Heart left ventricle (tissue), 16 donors: ENCODE results near the gene CHMP4B. TPM values are rescaled to one million over a fixed set of nuclear protein-coding genes. Genes with fewer than 3 reads are reported as not detected.

ENCODE experiments used
- ATAC-seq, 4 donors: fragments of 200-7000 bp; cut with Tn5 transposase; one replicate each; pipeline ENCODE4 v1.9.1; 2020 to 2022; ENCODE audit warnings: moderate library complexity in 4 of 4, mild to moderate bottlenecking in 3 of 4, moderate number of reproducible peaks in 1 of 4
- DNase-seq, 5 donors: peaks; one replicate each; pipeline ENCODE4 v3.0.0-alpha.2; 2020
- H3K27ac ChIP-seq, 12 donors: fragments of 200-600 bp; sonication (generic) in 4 of 12; one replicate each; pipeline versions ENCODE4 v1.5.0 to v1.8.0; 2016 to 2022; ENCODE audit warnings: mild to moderate bottlenecking in 2 of 12
- H3K27me3 ChIP-seq, 9 donors: fragments of 200-600 bp; sonication (generic) in 2 of 9; one replicate each; pipeline versions ENCODE4 v1.5.1 to v1.8.0; 2016 to 2022; ENCODE audit warnings: mild to moderate bottlenecking in 3 of 9
- H3K36me3 ChIP-seq, 9 donors: fragments of 200-600 bp; sonication (generic) in 2 of 9; one replicate each; pipeline versions ENCODE4 v1.5.0 to v1.8.0; 2018 to 2022; ENCODE audit warnings: mild to moderate bottlenecking in 2 of 9
- H3K4me1 ChIP-seq, 12 donors: fragments of 200-600 bp; sonication (generic) in 4 of 12; one replicate each; pipeline versions ENCODE4 v1.5.0 to v1.8.0; 2016 to 2022; ENCODE audit warnings: mild to moderate bottlenecking in 3 of 12
- H3K4me3 ChIP-seq, 12 donors: fragments of 200-600 bp; sonication (generic) in 4 of 12; one replicate each; pipeline versions ENCODE4 v1.5.0 to v1.8.0; 2017 to 2022; ENCODE audit warnings: mild to moderate bottlenecking in 9 of 12, moderate library complexity in 4 of 12
- H3K9me3 ChIP-seq, 12 donors: fragments of 200-600 bp; sonication (generic) in 4 of 12; one replicate each; pipeline versions ENCODE4 v1.5.0 to v1.8.0; 2016 to 2022; ENCODE audit warnings: mild to moderate bottlenecking in 1 of 12
- CTCF ChIP-seq, 12 donors: fragments of 200-600 bp; sonication (generic) in 4 of 12; IDR thresholded peaks; one replicate each; pipeline versions ENCODE4 v1.5.0 to v1.8.0; 2018 to 2022; ENCODE audit warnings: antibody characterized with exemption in 12 of 12, mild to moderate bottlenecking in 5 of 12
- POLR2A ChIP-seq, 2 donors: fragments of 450-650 bp; IDR thresholded peaks; one replicate each; pipeline ENCODE4 v1.6.1; 2017; ENCODE audit warnings: antibody characterized with exemption in 2 of 2, mild to moderate bottlenecking in 2 of 2, moderate library complexity in 2 of 2
- WGBS, 4 donors: extraction: QIAGEN DNeasy Blood & Tissue Kit in 2 of 4; methylation state at CpG; one replicate each; pipeline versions ENCODE4 v1.1.5 to v1.1.7; 2013 to 2018; 5-methylcytosine and 5-hydroxymethylcytosine counted together
- intact Hi-C, 10 donors: fragments of 100-400 bp; cut with DNase I; formaldehyde crosslinking; loops; one replicate each; pipeline versions ENCODE4 v1.11.1 to v1.14.2; 2022
- polyA plus RNA-seq, 2 donors: library from polyadenylated mRNA; stranded (reverse); fragments of 200-250 nt; gene quantifications; one replicate each; pipeline ENCODE4 v1.2.3, GENCODE V29; 2013
- total RNA-seq, 9 donors: library from RNA; depleted of rRNA in 2 of 9; stranded (reverse); fragments of >200 nt in 2 of 9; fragmentation: NEBNext Ultra II Directional in 3 of 9; extraction: Animal tissue kit (Norgen Biotek cat#: 25700) in 3 of 9; gene quantifications; one replicate each; pipeline versions ENCODE4 v1.1.0 to v1.2.4, GENCODE V29; 2016 to 2023
- donor health status: ischemic (EF 13 %, LVEDD 7.1; RV severe dilation, severe dysfunction).
- donor health status: healthy with polysubstance abuse.
- donor health status: DM: no; HTN: yes; CAD: no.
- donor health status: DM: no; HTN: no; CAD: no.
- donor health status: ischemic (EF 25% LVEDD 6.9; RV normal size, moderate dysfunction).
- donor health status: ischemic (EF 25% LVEDD 5.7; RV mildly dilated, moderate dysfunction).
- donor health status: healthy.
- donor health status: DM: yes; HTN: yes; CAD: no.
- donor health status: ischemic (EF 35%, LVEDD 5.7; RV mildly dilated, moderate dysfunction).
- donor health status: nonischemic (EF 11% LVEDD 7.7; RV severe dilation, severe dysfunction).
- donor health status: DM: yes; HTN: yes; CAD: no.
- donor health status: PGD.
- donor health status: ischemic (EF 29% LVEDD 5.4; RV normal size, mild dysfunction).
- donor health status: nonischemic (EF 23%, LVEDD 6.1; RV moderate dilation, normal function).

Gene CHMP4B
- total and polyA plus RNA-seq, 11 donors = 46.2 to 233 (median 112) TPM

- Histone ChIP-seq H3K9me3 (peaks cover 0 to 21% (median 8%) of the 10 kb centered on the region in 12 donors), H3K36me3 (no peaks in the 10 kb centered on the region), H3K27ac (no peak overlapping the region), H3K4me1 (no peaks in the 10 kb centered on the region), H3K27me3 (no peaks in the 10 kb centered on the region), H3K4me3 (no peak overlapping the region)
- 81 to 91% (median 88%) methylated on average over 6 of the region's 6 CpGs for WGBS, 4 donors
- intact Hi-C loops = no loop called here
- ATAC-seq = no peak
- TF ChIP-seq CTCF (IDR thresholded peaks at IDR 0.05) (no peak), POLR2A (IDR thresholded peaks at IDR 0.05) (no peak)
- no peak for DNase-seq
These were observed 72.0 kb downstream of the CHMP4B start for GRCh38 chr20:33883164-33883563.

- intact Hi-C loops = no loop called here
- Histone ChIP-seq H3K27me3 (no peaks in the 10 kb centered on the region), H3K4me3 (no peak overlapping the region), H3K27ac (no peak overlapping the region), H3K9me3 (peaks cover 0 to 9% (median under 1%) of the 10 kb centered on the region in 12 donors), H3K4me1 (no peaks in the 10 kb centered on the region), H3K36me3 (no peaks in the 10 kb centered on the region)
- WGBS, 4 donors = 83 to 93% (median 90%) methylated on average over 2 of the region's 2 CpGs
- TF ChIP-seq POLR2A (IDR thresholded peaks at IDR 0.05) = no peak
- no peak for DNase-seq
- no peak for ATAC-seq
These were observed 73.5 kb downstream of the CHMP4B start for GRCh38 chr20:33884633-33885032.

GRCh38 chr20:33889312-33889711 lies 78.2 kb downstream of the CHMP4B start:
- Histone ChIP-seq H3K4me3 (no peak overlapping the region), H3K4me1 (no peaks in the 10 kb centered on the region), H3K9me3 (peaks cover 0 to 19% (median 0%) of the 10 kb centered on the region in 12 donors), H3K27ac (no peak overlapping the region), H3K36me3 (no peaks in the 10 kb centered on the region), H3K27me3 (no peaks in the 10 kb centered on the region)
- TF ChIP-seq POLR2A (IDR thresholded peaks at IDR 0.05) (no peak), CTCF (IDR thresholded peaks at IDR 0.05) (no peak)
- DNase-seq (no peak), ATAC-seq (no peak)
- intact Hi-C loops = no loop called here

GRCh38 chr20:33890557-33890956 lies 79.4 kb downstream of the CHMP4B start:
- H3K27ac ChIP-seq = no peak overlapping the region
- no peaks in the 10 kb centered on the region for H3K27me3 ChIP-seq
- H3K36me3 ChIP-seq = no peaks in the 10 kb centered on the region
- TF ChIP-seq CTCF (IDR thresholded peaks at IDR 0.05) = no peak
- TF ChIP-seq POLR2A (IDR thresholded peaks at IDR 0.05) = no peak
- no peak for ATAC-seq
- H3K4me3 ChIP-seq = no peak overlapping the region
- 75 to 90% (median 78%) methylated on average over 1 of the region's 1 CpG for WGBS, 4 donors
- H3K4me1 ChIP-seq = peaks cover 0 to 4% (median 0%) of the 10 kb centered on the region in 12 donors
- no peak for DNase-seq
- peaks cover 0 to 19% (median 0%) of the 10 kb centered on the region in 12 donors for H3K9me3 ChIP-seq
- intact Hi-C loops = no loop called here

GRCh38 chr20:33893314-33893713 lies 82.2 kb downstream of the CHMP4B start:
- WGBS, 4 donors = 76 to 80% (median 78%) methylated on average over 4 of the region's 4 CpGs
- Histone ChIP-seq H3K36me3 (no peaks in the 10 kb centered on the region), H3K9me3 (peaks cover 0 to 19% (median 0%) of the 10 kb centered on the region in 12 donors), H3K4me1 (peaks cover 0 to 4% (median 0%) of the 10 kb centered on the region in 12 donors), H3K27ac (no peak overlapping the region), H3K27me3 (no peaks in the 10 kb centered on the region), H3K4me3 (no peak overlapping the region)
- DNase-seq (no peak), ATAC-seq (no peak)
- intact Hi-C loops = no loop called here
- no peak for TF ChIP-seq CTCF (IDR thresholded peaks at IDR 0.05)
- no peak for TF ChIP-seq POLR2A (IDR thresholded peaks at IDR 0.05)
